H1 (cell line): ENCODE measurements around the gene GNG7. TPM values are rescaled to one million over a fixed set of nuclear protein-coding genes. Genes with fewer than 3 reads are reported as not detected.
A peak's percentile ranks its signal among the peaks of the same experiment; 100 is the strongest.

Source experiments
- CTCF ChIA-PET: fragments of 300-600 bp; sonication (Branson Sonifier 250); formaldehyde crosslinking; loops from one replicate; lab custom pipeline; 2021; ENCODE audit not compliant: partially characterized antibody; lab: Charles Lee
- POLR2A ChIA-PET: fragments of 300-600 bp; sonication (Branson Sonifier 250); formaldehyde crosslinking; loops from one replicate; lab custom pipeline; 2021; ENCODE audit warnings: inconsistent platforms; ENCODE audit not compliant: partially characterized antibody; lab: Charles Lee
- DNase-seq, 2 experiments: peaks; one replicate each; pipeline versions ENCODE4 v3.0.0 to v3.0.0-alpha.2; 2010 to 2022; ENCODE audit warnings: low spot score in 2 of 2, low read depth in 1 of 2, mixed read lengths in 1 of 2
- FAIRE-seq: peaks from 2 replicates; lab custom pipeline; 2011; peaks lifted over from hg19 to GRCh38; lab: Jason Lieb, UNC
- H2AFZ ChIP-seq: 2 replicates; pipeline ENCODE4 v1.8.1; 2012; ENCODE audit warnings: low read length, inconsistent platforms
- H2AK5ac ChIP-seq: 2 replicates; pipeline ENCODE4 v1.6.1; 2013; ENCODE audit warnings: low read depth, low read length
- H2BK120ac ChIP-seq: replicated peaks from 2 replicates; pipeline ENCODE3; 2013; ENCODE audit warnings: low read depth, low read length, inconsistent platforms
- H2BK12ac ChIP-seq: 2 replicates; pipeline ENCODE4 v1.6.1; 2013; ENCODE audit warnings: low read depth, low read length
- H2BK15ac ChIP-seq: 2 replicates; pipeline ENCODE4 v1.6.1; 2013; ENCODE audit warnings: low read length
- H2BK20ac ChIP-seq: 2 replicates; pipeline ENCODE4 v1.6.1; 2013; ENCODE audit warnings: low read length
- H2BK5ac ChIP-seq: 2 replicates; pipeline ENCODE4 v1.6.1; 2013; ENCODE audit warnings: low read depth, low read length
- H3K14ac ChIP-seq: 2 replicates; pipeline ENCODE4 v1.6.1; 2013; ENCODE audit warnings: inconsistent platforms; ENCODE audit not compliant: insufficient read length
- H3K18ac ChIP-seq: 2 replicates; pipeline ENCODE4 v1.6.1; 2013; ENCODE audit warnings: low read length; ENCODE audit errors: extremely low read depth
- H3K23ac ChIP-seq: 2 replicates; pipeline ENCODE4 v1.6.1; 2013; ENCODE audit warnings: inconsistent platforms; ENCODE audit not compliant: insufficient read length
- H3K23me2 ChIP-seq: 2 replicates; pipeline ENCODE4 v1.6.1; 2013; ENCODE audit warnings: low read depth, low read length
- H3K27ac ChIP-seq: 2 replicates; pipeline ENCODE4 v1.6.1; 2011; ENCODE audit warnings: low read depth, low read length, inconsistent platforms
- H3K27me3 ChIP-seq, 4 experiments: replicated peaks in 1 of 4; 1 replicate in 1 of 4; 2 replicates in 3 of 4; pipeline versions ENCODE4 v1.6.1 to v1.8.1; 2011 to 2013; ENCODE audit warnings: low read length in 3 of 4, mild to moderate bottlenecking in 3 of 4, inconsistent platforms in 2 of 4, mixed read lengths in 2 of 4, moderate library complexity in 1 of 4; ENCODE audit not compliant: control insufficient read depth in 3 of 4, insufficient read depth in 3 of 4; ENCODE audit errors: extremely low read depth in 1 of 4
- H3K36me3 ChIP-seq, 4 experiments: 2 replicates each; pipeline versions ENCODE4 v1.6.1 to v1.8.1; 2011 to 2013; ENCODE audit warnings: mild to moderate bottlenecking in 4 of 4, low read length in 3 of 4, moderate library complexity in 2 of 4, control low read depth in 1 of 4, inconsistent platforms in 1 of 4; ENCODE audit not compliant: insufficient read depth in 4 of 4, control insufficient read depth in 2 of 4
- H3K4ac ChIP-seq: replicated peaks from 2 replicates; pipeline ENCODE3; 2013; ENCODE audit warnings: low read length, low read depth, mixed read lengths, inconsistent platforms; ENCODE audit not compliant: insufficient read length
- H3K4me1 ChIP-seq, 4 experiments: replicated peaks in 1 of 4; 1 replicate in 1 of 4; 2 replicates in 3 of 4; pipeline versions ENCODE4 v1.6.1 to v1.8.1; 2011 to 2013; ENCODE audit warnings: low read length in 3 of 4, inconsistent platforms in 2 of 4, mixed read lengths in 1 of 4; ENCODE audit not compliant: insufficient read depth in 4 of 4, control insufficient read depth in 3 of 4
- H3K4me2 ChIP-seq, 2 experiments: 2 replicates each; pipeline versions ENCODE4 v1.6.1 to v1.8.1; 2011 to 2013; ENCODE audit warnings: low read depth in 2 of 2, low read length in 2 of 2, control low read depth in 1 of 2, inconsistent platforms in 1 of 2, mild to moderate bottlenecking in 1 of 2; ENCODE audit not compliant: insufficient read depth in 1 of 2
- H3K4me3 ChIP-seq, 4 experiments: fragments of 200-600, 300-600 bp in 1 of 4; sonication (generic), shearing (Covaris generic), sonication (Bioruptor Twin) in 1 of 4; 2 replicates each; pipeline versions ENCODE4 v1.5.1 to v1.8.1; 2011 to 2016; ENCODE audit warnings: low read length in 4 of 4, low read depth in 3 of 4, control low read depth in 2 of 4, inconsistent platforms in 2 of 4, mild to moderate bottlenecking in 2 of 4, mixed read lengths in 1 of 4, moderate library complexity in 1 of 4; ENCODE audit not compliant: insufficient read depth in 2 of 4; ENCODE audit errors: extremely low read depth in 1 of 4
- H3K56ac ChIP-seq: replicated peaks from 2 replicates; pipeline ENCODE3; 2013; ENCODE audit warnings: low read depth, mild to moderate bottlenecking, mixed read lengths, low read length, inconsistent platforms; ENCODE audit not compliant: insufficient read length
- H3K79me1 ChIP-seq: 2 replicates; pipeline ENCODE4 v1.6.1; 2013; ENCODE audit warnings: low read depth, low read length, control low read depth
- H3K79me2 ChIP-seq, 2 experiments: 2 replicates each; pipeline versions ENCODE4 v1.6.1 to v1.8.1; 2012 to 2013; ENCODE audit warnings: low read length in 2 of 2, mild to moderate bottlenecking in 2 of 2, inconsistent platforms in 1 of 2; ENCODE audit not compliant: insufficient read depth in 2 of 2, control insufficient read depth in 1 of 2
- H3K9ac ChIP-seq, 4 experiments: replicated peaks in 1 of 4; 1 replicate in 1 of 4; 2 replicates in 3 of 4; pipeline versions ENCODE4 v1.6.1 to v1.8.1; 2011 to 2013; ENCODE audit warnings: low read depth in 3 of 4, low read length in 3 of 4, control low read depth in 2 of 4, mild to moderate bottlenecking in 2 of 4, moderate library complexity in 2 of 4, inconsistent platforms in 1 of 4; ENCODE audit errors: extremely low read depth in 1 of 4
- H3K9me3 ChIP-seq, 2 experiments: 2 replicates each; pipeline versions ENCODE4 v1.6.1 to v1.8.1; 2012 to 2013; ENCODE audit warnings: mild to moderate bottlenecking in 2 of 2, moderate library complexity in 2 of 2, control low read depth in 1 of 2, inconsistent platforms in 1 of 2, low read depth in 1 of 2, low read length in 1 of 2, mixed read lengths in 1 of 2; ENCODE audit not compliant: insufficient read depth in 2 of 2
- H4K20me1 ChIP-seq, 2 experiments: replicated peaks in 1 of 2; 2 replicates each; pipeline versions ENCODE3 to v1.8.1; 2011 to 2013; ENCODE audit warnings: inconsistent platforms in 2 of 2, low read length in 2 of 2, mild to moderate bottlenecking in 1 of 2; ENCODE audit not compliant: insufficient read depth in 2 of 2, control insufficient read depth in 1 of 2
- H4K5ac ChIP-seq: 2 replicates; pipeline ENCODE4 v1.6.1; 2013; ENCODE audit warnings: low read length, low read depth, mixed read lengths, inconsistent platforms; ENCODE audit not compliant: insufficient read length
- H4K8ac ChIP-seq: 2 replicates; pipeline ENCODE4 v1.8.0; 2013; ENCODE audit warnings: mild to moderate bottlenecking, moderate library complexity, low read length, inconsistent platforms; ENCODE audit not compliant: insufficient read depth; ENCODE audit errors: extremely low read depth
- H4K91ac ChIP-seq: replicated peaks from 2 replicates; pipeline ENCODE3; 2013; ENCODE audit warnings: low read length, mixed read lengths, inconsistent platforms; ENCODE audit not compliant: insufficient read length
- EGR1 ChIP-seq: IDR thresholded peaks from 2 replicates; pipeline ENCODE4 v1.6.1; 2011; ENCODE audit warnings: low read depth, low read length, borderline replicate concordance
- NANOG ChIP-seq: IDR thresholded peaks from 2 replicates; pipeline ENCODE4 v1.6.1; 2011; ENCODE audit warnings: low read length, low read depth, mild to moderate bottlenecking, inconsistent platforms; ENCODE audit not compliant: insufficient read depth, poor library complexity, severe bottlenecking
- POLR2A ChIP-seq, 2 experiments: IDR thresholded peaks; 1 replicate in 1 of 2; 2 replicates in 1 of 2; pipeline ENCODE4 v1.6.1; 2011; ENCODE audit warnings: low read depth in 2 of 2, low read length in 2 of 2, mild to moderate bottlenecking in 2 of 2; ENCODE audit errors: control extremely low read depth in 1 of 2
- RBBP5 ChIP-seq: IDR thresholded peaks from 2 replicates; pipeline ENCODE4 v1.7.1; 2012; ENCODE audit warnings: low read depth, mild to moderate bottlenecking, inconsistent platforms, low read length, moderate library complexity, borderline replicate concordance
- SIN3A ChIP-seq, 2 experiments: IDR thresholded peaks in 1 of 2; conservative IDR thresholded peaks in 1 of 2; 2 replicates each; pipeline ENCODE4 v1.6.1; 2011 to 2012; ENCODE audit warnings: low read length in 2 of 2, improper control_type of control experiment in 1 of 2, low read depth in 1 of 2, mild to moderate bottlenecking in 1 of 2
- SRF ChIP-seq: IDR thresholded peaks from 2 replicates; pipeline ENCODE4 v1.6.1; 2011; ENCODE audit warnings: mild to moderate bottlenecking, low read depth, low read length, moderate library complexity
- TAF1 ChIP-seq: IDR thresholded peaks from 2 replicates; pipeline ENCODE4 v1.6.1; 2011; ENCODE audit warnings: mild to moderate bottlenecking, low read depth, low read length
- TBP ChIP-seq: IDR thresholded peaks from 2 replicates; pipeline ENCODE4 v1.6.1; 2011; ENCODE audit warnings: low read depth, low read length, improper control_type of control experiment
- TCF12 ChIP-seq: IDR thresholded peaks from 2 replicates; pipeline ENCODE4 v1.6.1; 2011; ENCODE audit warnings: low read depth, mild to moderate bottlenecking, low read length
- TEAD4 ChIP-seq: IDR thresholded peaks from 2 replicates; pipeline ENCODE4 v1.6.1; 2012; ENCODE audit warnings: low read depth, low read length, inconsistent platforms, mixed read lengths
- YY1 ChIP-seq: IDR thresholded peaks from 2 replicates; pipeline ENCODE4 v1.6.1; 2011; ENCODE audit warnings: low read depth, mild to moderate bottlenecking, low read length
- WGBS, 2 experiments: shearing (Covaris generic) in 1 of 2; methylation state at CpG; one replicate each; pipeline versions ENCODE4 v1.1.6 to v1.1.7; 2013 to 2015; ENCODE audit warnings: low lambda C conversion rate in 2 of 2, mixed read lengths in 2 of 2, inconsistent platforms in 1 of 2, low coverage in 1 of 2, missing lambda C conversion rate in 1 of 2; ENCODE audit not compliant: insufficient replicate concordance in 2 of 2, insufficient coverage in 1 of 2, insufficient read length in 1 of 2; ENCODE audit errors: extremely low coverage in 1 of 2, missing lambda C conversion rate in 1 of 2; 5-methylcytosine and 5-hydroxymethylcytosine counted together
- polyA plus RNA-seq, 7 experiments: library from polyadenylated mRNA; depleted of rRNA in 3 of 7; stranded (reverse) in 5 of 7; unstranded in 2 of 7; fragments of >200 nt in 5 of 7; fragments of 200-250 nt in 2 of 7; gene quantifications; 1 replicate in 5 of 7; 2 replicates in 1 of 7; 4 replicates in 1 of 7; pipeline versions ENCODE4 v1.2.1 to v1.2.3, GENCODE V29; 2011 to 2013; ENCODE audit warnings: missing spikeins in 2 of 7, mixed read lengths in 2 of 7
- total RNA-seq: library from RNA; stranded (reverse); fragmentation: NEBNext Ultra II Directional; extraction: Animal tissue kit (Norgen Biotek cat#: 25700); gene quantifications from 2 replicates; pipeline ENCODE4 v1.2.1, GENCODE V29; 2021

GNG7 gene
- total and polyA plus RNA-seq, 2 of the 8 experiments (the other 6 are each of a cell fraction or from before 2014, with no cell fraction given), result 2.8 to 7.8 TPM

DNA sequence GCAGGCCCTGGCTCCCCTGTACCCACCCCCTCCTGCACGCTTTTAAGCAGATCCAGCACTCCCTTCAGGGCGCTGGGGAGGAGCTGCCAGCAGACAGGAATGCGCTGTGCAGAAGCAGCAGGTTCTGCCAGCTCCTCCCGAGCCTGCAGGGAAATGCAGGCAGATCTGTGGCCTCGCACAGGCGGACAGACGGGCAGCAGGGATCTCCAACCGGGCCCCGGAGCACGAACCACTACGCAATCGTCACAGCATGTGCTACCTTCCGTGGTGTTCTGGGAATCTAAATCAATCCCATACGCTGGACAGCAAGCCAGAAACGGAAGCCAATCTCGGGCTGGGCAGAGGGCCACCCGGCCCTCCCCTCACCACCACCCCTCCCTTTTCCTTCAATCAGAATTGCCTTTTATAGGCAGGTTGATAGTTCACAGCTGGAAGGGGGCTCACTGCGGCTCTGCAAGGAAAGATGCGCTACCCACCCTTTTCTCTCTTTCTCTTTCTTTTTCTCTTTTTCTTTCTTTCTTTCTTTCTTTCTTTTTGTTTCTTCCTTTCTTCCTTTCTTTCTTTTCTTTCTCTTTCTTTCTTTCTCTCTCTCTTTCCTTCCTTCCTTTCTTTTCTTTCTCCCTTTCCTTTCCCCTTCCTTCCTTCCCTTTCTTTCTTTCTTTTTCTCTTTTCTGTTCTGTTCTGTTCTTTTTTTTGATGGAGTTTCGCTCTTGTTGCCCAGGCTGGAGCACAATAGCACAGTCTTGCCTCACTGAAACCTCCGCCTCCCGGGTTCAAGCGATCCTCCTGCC is 99.9 kb downstream of the GNG7 start:
- Histone ChIP-seq H3K27ac (no peak overlapping the region), H2BK20ac (no peak overlapping the region), H3K4me3 (peak overlapping the region in 3 of 4 experiments; percentile 10 to 45 (median 27); a peak in 4 of 8 replicates), H3K4ac (no peak overlapping the region), H2BK12ac (peak overlapping the region; percentile 40; the same call in 1 of the 2 replicates), H4K20me1 (no peaks in the 10 kb centered on the region), H3K4me2 (peak overlapping the region; percentile 44 to 68), H2AFZ (no peak overlapping the region), H3K36me3 (no peaks in the 10 kb centered on the region), H2AK5ac (no peak overlapping the region), H3K27me3 (peaks cover 0 to 4% (median 0%) of the 10 kb centered on the region in 4 experiments; a peak in 2 of 7 replicates), H2BK5ac (0 out of 2 replicates have a peak overlapping the region, but pooled peaks have one; percentile 18), H4K8ac (peak overlapping the region; percentile 35; the same call in 1 of the 2 replicates), H2BK120ac (no peak overlapping the region), H3K79me1 (no peaks in the 10 kb centered on the region), H4K91ac (no peak overlapping the region), H3K79me2 (no peaks in the 10 kb centered on the region), H4K5ac (no peak overlapping the region), H3K4me1 (peaks cover 0 to 8% (median 2%) of the 10 kb centered on the region in 4 experiments; a peak in 4 of 7 replicates), H3K9me3 (no peaks in the 10 kb centered on the region), H3K56ac (no peak overlapping the region), H3K23me2 (peaks cover 3% of the 10 kb centered on the region; the same call in 1 of the 2 replicates), H3K23ac (no peak overlapping the region), H3K9ac (no peak overlapping the region), H3K18ac (peak overlapping the region; percentile 36; the same call in 1 of the 2 replicates), H2BK15ac (no peak overlapping the region), H3K14ac (no peak overlapping the region)
- WGBS, 2 experiments, result 20% methylated on average over 18 of the region's 23 CpGs; no CpG with 5 or more reads in 1 of the 2 experiments
- FAIRE-seq (no peak), DNase-seq (peak in 1 of 2 experiments; percentile 80)
- TF ChIP-seq NANOG (no peak), TBP (peak; percentile 63), SRF (peak; percentile 88), SIN3A (conservative IDR thresholded peaks at IDR 0.05 in 1 of 2, IDR thresholded peaks at IDR 0.05 in 1 of 2; ENCODE audit: low read depth in 1 of 2, low read length in 2 of 2) (peak in 1 of 2 experiments; percentile 70; a peak in 1 of 4 replicates), TCF12 (no peak), TAF1 (peak; percentile 62; the same call in 1 of the 2 replicates), RBBP5 (peak; percentile 72), YY1 (peak; percentile 14; the same call in 1 of the 2 replicates), EGR1 (0 out of 2 replicates have a peak, but pooled peaks have one; percentile 53), POLR2A (IDR thresholded peaks at IDR 0.05; ENCODE audit: control extremely low read depth in 1 of 2, low read depth in 2 of 2, low read length in 2 of 2) (peak in 1 of 2 experiments; percentile 52; a peak in 1 of 3 replicates), TEAD4 (peak; percentile 78)
- POLR2A ChIA-PET, result interaction anchor here (0.6 to 10.2 kb wide), 13 partner anchors 8 to 177 kb away, joined by 3 to 95 read pairs (median 5); partner anchors contain the start of genes GADD45B and LMNB2
- CTCF ChIA-PET, result interaction anchor here (0.7 to 2.8 kb wide), 12 partner anchors 8 to 137 kb away, joined by 3 to 21 read pairs (median 5); partner anchors contain the start of gene GADD45B
